Measurements from ENCODE around the gene GOLT1B. TPM values are rescaled to one million over a fixed set of nuclear protein-coding genes. Genes with fewer than 3 reads are reported as not detected.

GOLT1B gene
- total and polyA plus RNA-seq, 2 of the 13 experiments (the other 11 are each of a cell fraction or from before 2014, with no cell fraction given) = 23.6 to 38.4 TPM

- TF ChIP-seq ARNTL (CRISPR knock-in tag; IDR thresholded peaks at IDR 0.05) = no peak
- TF ChIP-seq SP1 (IDR thresholded peaks at IDR 0.05) = no peak
- TF ChIP-seq SP1 (CRISPR knock-in tag; IDR thresholded peaks at IDR 0.05) = peak; percentile 85
- TF ChIP-seq KDM1A (CRISPR knock-in tag; IDR thresholded peaks at IDR 0.05) = no peak
- peak; percentile 96 for TF ChIP-seq TFDP1 (CRISPR knock-in tag; IDR thresholded peaks at IDR 0.05; ENCODE audit: borderline replicate concordance)
- TF ChIP-seq ZNF160 (CRISPR knock-in tag; IDR thresholded peaks at IDR 0.05) = no peak; the same call in 1 of the 2 replicates
- no peak for TF ChIP-seq ZNF792 (CRISPR knock-in tag; IDR thresholded peaks at IDR 0.05)
- no peak for TF ChIP-seq SMAD9 (CRISPR knock-in tag; IDR thresholded peaks at IDR 0.05)
- TF ChIP-seq MXD4 (CRISPR knock-in tag; IDR thresholded peaks at IDR 0.05) = peak; percentile 83
- no peak for TF ChIP-seq ZFYVE20 (CRISPR knock-in tag; IDR thresholded peaks at IDR 0.05; ENCODE audit: borderline replicate concordance, low read depth)
- peak; percentile 76 for TF ChIP-seq SP2 (CRISPR knock-in tag; IDR thresholded peaks at IDR 0.05)
- TF ChIP-seq RBFOX2 (IDR thresholded peaks at IDR 0.05; ENCODE audit: low read depth, low read length) = peak; percentile 80
- TF ChIP-seq ZNF784 (CRISPR knock-in tag; IDR thresholded peaks at IDR 0.05; ENCODE audit: borderline replicate concordance) = no peak; the same call in 1 of the 2 replicates
- TF ChIP-seq NR2C2 (CRISPR knock-in tag; IDR thresholded peaks at IDR 0.05; ENCODE audit: borderline replicate concordance) = peak; percentile 79
- TF ChIP-seq GZF1 (CRISPR knock-in tag; IDR thresholded peaks at IDR 0.05) = no peak
- no peak for TF ChIP-seq JUN (CRISPR knock-in tag; IDR thresholded peaks at IDR 0.05)
- peak; percentile 73; the same call in 1 of the 2 replicates for TF ChIP-seq ZFX (CRISPR knock-in tag; IDR thresholded peaks at IDR 0.05; ENCODE audit: low read depth)
- TF ChIP-seq BCLAF1 (IDR thresholded peaks at IDR 0.05) = no peak
- TF ChIP-seq ZNF83 (CRISPR knock-in tag; IDR thresholded peaks at IDR 0.05; ENCODE audit: borderline replicate concordance) = 0 out of 2 replicates have a peak, but pooled peaks have one; percentile 81
- TF ChIP-seq ZNF878 (CRISPR knock-in tag; IDR thresholded peaks at IDR 0.05) = peak; percentile 86
- TF ChIP-seq TFE3 (CRISPR knock-in tag; IDR thresholded peaks at IDR 0.05) = no peak
- no peak for TF ChIP-seq PBX3 (CRISPR knock-in tag; IDR thresholded peaks at IDR 0.05; ENCODE audit: borderline replicate concordance)
- TF ChIP-seq ZNF510 (CRISPR knock-in tag; IDR thresholded peaks at IDR 0.05; ENCODE audit: low read depth) = no peak
Observed at GRCh38 chr12:21501258-21502163, at the start of gene GOLT1B, which contains the start of gene RECQL (continued).

All from HepG2 (cell line).